ENCODE data around the gene ACACB. TPM values are rescaled to one million over a fixed set of nuclear protein-coding genes. Genes with fewer than 3 reads are reported as not detected.

The ACACB gene
- total and polyA plus RNA-seq, 2 experiments from 2014 or later, result 6.2 to 15.4 TPM

- no peaks in the 10 kb centered on the region for H3K79me2 ChIP-seq (replicated peaks; ENCODE audit: insufficient read depth)
- H2AFZ ChIP-seq, result peak overlapping the region; percentile 100
- Mint-ChIP-seq H3K4me3 (peak overlapping the region; percentile 80), H3K27me3 (ENCODE audit: insufficient read depth, low read depth, poor library complexity) (peaks cover 46% of the 10 kb centered on the region), H3K4me1 (peaks cover 6% of the 10 kb centered on the region; the same call in 1 of the 3 replicates), H3K27ac (no peak overlapping the region), H3K36me3 (ENCODE audit: low read depth) (no peaks in the 10 kb centered on the region; the same call in 2 of the 3 replicates), H3K9me3 (no peaks in the 10 kb centered on the region)
- no peaks in the 10 kb centered on the region for H3K36me3 ChIP-seq (ENCODE audit: insufficient read depth)
- no peaks in the 10 kb centered on the region for H4K20me1 ChIP-seq (replicated peaks; ENCODE audit: insufficient read depth)
- H3F3A ChIP-seq (replicated peaks; ENCODE audit: low read depth), result no peaks in the 10 kb centered on the region
- peaks cover 13% of the 10 kb centered on the region; the same call in 1 of the 2 replicates for H3K4me1 ChIP-seq (ENCODE audit: insufficient read depth)
- H3K9me2 ChIP-seq (ENCODE audit: insufficient read depth), result no peaks in the 10 kb centered on the region
- H3K4me2 ChIP-seq, result peak overlapping the region; percentile 89
- ATAC-seq (peak; percentile 56), DNase-seq (ENCODE audit: low spot score) (peak; percentile 52)
- TF ChIP-seq EZH2 (IDR thresholded peaks at IDR 0.05; ENCODE audit: low read depth, unreplicated experiment) (peak; percentile 45), POLR2AphosphoS5 (IDR thresholded peaks at IDR 0.05; ENCODE audit: low read depth) (no peak)
- no peak overlapping the region for H3K27ac ChIP-seq (ENCODE audit: low read depth)
- H3K27me3 ChIP-seq (ENCODE audit: insufficient read depth), result peaks cover 59% of the 10 kb centered on the region
- peak overlapping the region; percentile 74 for H3K4me3 ChIP-seq
Observed at GRCh38 chr12:109310247-109311125, 194.1 kb downstream of the ACACB start.

Other genes with a start within 250 kb of the ACACB start
- gene DAO, start 236.5 kb upstream of the ACACB start, total RNA-seq (2014; rRNA removed; shearing (Covaris generic)), result not detected in 2 replicates
- gene DAO, start 236.5 kb upstream of the ACACB start, polyA plus RNA-seq (2016; fragmentation: Nextera tagmentation; extraction: Ambion mirVana), result not detected in 2 replicates
- gene SVOP, start 95.5 kb upstream of the ACACB start, total RNA-seq (2014; rRNA removed; shearing (Covaris generic)), result 0.10 TPM in 1 of 2 replicates, not detected in the other
- gene SVOP, start 95.5 kb upstream of the ACACB start, polyA plus RNA-seq (2016; fragmentation: Nextera tagmentation; extraction: Ambion mirVana), result not detected in 2 replicates
- gene USP30, start 64.0 kb upstream of the ACACB start, total RNA-seq (2014; rRNA removed; shearing (Covaris generic)), result 5.0 and 6.1 TPM in 2 replicates
- gene USP30, start 64.0 kb upstream of the ACACB start, polyA plus RNA-seq (2016; fragmentation: Nextera tagmentation; extraction: Ambion mirVana), result 2.3 and 2.9 TPM in 2 replicates
- 15.9 and 16.4 TPM in 2 replicates for gene ALKBH2, start 23.1 kb upstream of the ACACB start, total RNA-seq (2014; rRNA removed; shearing (Covaris generic))
- gene ALKBH2, start 23.1 kb upstream of the ACACB start, polyA plus RNA-seq (2016; fragmentation: Nextera tagmentation; extraction: Ambion mirVana), result 34.4 and 35.9 TPM in 2 replicates
- 209 and 278 TPM in 2 replicates for gene UNG, start 19.0 kb upstream of the ACACB start, total RNA-seq (2014; rRNA removed; shearing (Covaris generic))
- 90.5 and 94.2 TPM in 2 replicates for gene UNG, start 19.0 kb upstream of the ACACB start, polyA plus RNA-seq (2016; fragmentation: Nextera tagmentation; extraction: Ambion mirVana)
- 0.35 TPM in 1 of 2 replicates, not detected in the other for gene FOXN4, start 192.7 kb downstream of the ACACB start, total RNA-seq (2014; rRNA removed; shearing (Covaris generic))
- 0.43 and 0.47 TPM in 2 replicates for gene FOXN4, start 192.7 kb downstream of the ACACB start, polyA plus RNA-seq (2016; fragmentation: Nextera tagmentation; extraction: Ambion mirVana)
- gene MYO1H, start 231.3 kb downstream of the ACACB start, total RNA-seq (2014; rRNA removed; shearing (Covaris generic)), result not detected in 2 replicates
- not detected in 2 replicates for gene MYO1H, start 231.3 kb downstream of the ACACB start, polyA plus RNA-seq (2016; fragmentation: Nextera tagmentation; extraction: Ambion mirVana)

Measured in GM23338 (cell line).